ENCODE results near the gene FOXO6. TPM values are rescaled to one million over a fixed set of nuclear protein-coding genes. Genes with fewer than 3 reads are reported as not detected.

Gene FOXO6
- total and polyA plus RNA-seq, 2 donors (not counting 1 experiment from before 2014, with no cell fraction given), result under 0.01 TPM; not detected in 1

- no peak overlapping the region for H3K4me2 ChIP-seq (ENCODE audit: extremely low read depth, insufficient read depth, low read length)
- no peaks in the 10 kb centered on the region for H4K20me1 ChIP-seq (ENCODE audit: control insufficient read depth, extremely low read depth, insufficient read depth, low read length)
- TF ChIP-seq EZH2 (IDR thresholded peaks at IDR 0.05; ENCODE audit: low read length, missing control alignments), result no peak
- TF ChIP-seq, protein P1, sequence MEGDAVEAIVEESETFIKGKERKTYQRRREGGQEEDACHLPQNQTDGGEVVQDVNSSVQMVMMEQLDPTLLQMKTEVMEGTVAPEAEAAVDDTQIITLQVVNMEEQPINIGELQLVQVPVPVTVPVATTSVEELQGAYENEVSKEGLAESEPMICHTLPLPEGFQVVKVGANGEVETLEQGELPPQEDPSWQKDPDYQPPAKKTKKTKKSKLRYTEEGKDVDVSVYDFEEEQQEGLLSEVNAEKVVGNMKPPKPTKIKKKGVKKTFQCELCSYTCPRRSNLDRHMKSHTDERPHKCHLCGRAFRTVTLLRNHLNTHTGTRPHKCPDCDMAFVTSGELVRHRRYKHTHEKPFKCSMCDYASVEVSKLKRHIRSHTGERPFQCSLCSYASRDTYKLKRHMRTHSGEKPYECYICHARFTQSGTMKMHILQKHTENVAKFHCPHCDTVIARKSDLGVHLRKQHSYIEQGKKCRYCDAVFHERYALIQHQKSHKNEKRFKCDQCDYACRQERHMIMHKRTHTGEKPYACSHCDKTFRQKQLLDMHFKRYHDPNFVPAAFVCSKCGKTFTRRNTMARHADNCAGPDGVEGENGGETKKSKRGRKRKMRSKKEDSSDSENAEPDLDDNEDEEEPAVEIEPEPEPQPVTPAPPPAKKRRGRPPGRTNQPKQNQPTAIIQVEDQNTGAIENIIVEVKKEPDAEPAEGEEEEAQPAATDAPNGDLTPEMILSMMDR (conservative IDR thresholded peaks at IDR 0.05 in 1 of 2, IDR thresholded peaks at IDR 0.05 in 1 of 2; ENCODE audit: low read depth in 1 of 2, low read length in 2 of 2), result no peak
- H3K27me3 ChIP-seq (ENCODE audit: control insufficient read depth, insufficient read depth, low read length), result no peaks in the 10 kb centered on the region
- no peaks in the 10 kb centered on the region for H3K4me1 ChIP-seq (ENCODE audit: control insufficient read depth, extremely low read depth, insufficient read depth, low read length)
- H3K36me3 ChIP-seq (ENCODE audit: control insufficient read depth, insufficient read depth, low read length), result no peaks in the 10 kb centered on the region
- H2AFZ ChIP-seq (ENCODE audit: low read length), result no peak overlapping the region
- DNase-seq (ENCODE audit: low read depth in 2 of 2), result no peak
- H3K9me3 ChIP-seq (ENCODE audit: control insufficient read depth, insufficient read depth, low read depth, low read length), result no peaks in the 10 kb centered on the region
- H3K79me2 ChIP-seq (ENCODE audit: control insufficient read depth, insufficient read depth, low read length), result no peaks in the 10 kb centered on the region
- no peak overlapping the region for H3K27ac ChIP-seq (ENCODE audit: insufficient read depth, low read length)
- no peak overlapping the region for H3K4me3 ChIP-seq (replicated peaks in 1 of 4; ENCODE audit: control extremely low read depth in 1 of 4, insufficient read depth in 1 of 4, low read depth in 3 of 4, low read length in 4 of 4)
- H3K9ac ChIP-seq (ENCODE audit: insufficient read depth, low read length), result no peak overlapping the region
These were observed 19.9 kb upstream of the FOXO6 start for GRCh38 chr1:41341365-41341683.

DNA sequence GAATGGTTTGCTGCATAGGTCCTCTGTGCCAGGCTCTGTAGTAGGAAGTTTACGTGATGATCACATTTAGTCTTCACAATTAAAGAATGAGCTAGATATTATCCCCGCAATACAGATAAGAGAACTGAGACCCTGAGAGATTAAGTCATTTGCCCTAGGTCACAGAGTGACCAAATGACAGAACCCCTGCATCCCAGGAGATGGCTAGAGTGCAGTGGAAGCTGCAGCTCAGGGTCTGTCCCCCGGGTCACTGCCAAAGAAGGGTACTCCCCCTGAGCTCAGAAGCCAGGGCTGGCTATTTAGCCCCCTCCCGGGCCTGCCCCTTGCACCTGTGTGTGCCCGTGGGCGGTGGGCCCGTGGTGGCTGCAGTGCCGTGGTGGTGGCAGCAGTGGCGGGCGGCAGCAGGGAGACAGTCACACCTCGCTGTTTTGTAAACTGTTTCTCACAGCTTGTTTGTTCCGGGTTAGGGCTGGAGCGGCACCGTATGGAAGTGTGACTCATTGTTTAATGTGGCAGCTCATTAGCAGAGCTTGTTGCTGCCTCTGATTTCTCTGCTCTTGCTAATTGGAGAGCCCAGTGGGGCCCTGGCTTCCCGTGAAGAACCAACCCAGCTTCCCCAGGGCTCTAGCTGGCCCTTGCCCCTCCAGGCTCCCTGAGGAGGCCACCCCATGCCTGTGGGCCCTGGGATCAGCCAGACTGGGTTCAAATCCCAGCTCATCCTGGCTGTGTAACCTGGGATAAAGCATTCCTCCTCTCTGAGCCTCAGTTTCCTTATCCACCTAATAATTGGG, 19.3 kb upstream of the FOXO6 start:
- H3K4me1 ChIP-seq (ENCODE audit: control insufficient read depth, extremely low read depth, insufficient read depth, low read length), result no peaks in the 10 kb centered on the region
- H2AFZ ChIP-seq (ENCODE audit: low read length), result no peak overlapping the region
- no peak for TF ChIP-seq EZH2 (IDR thresholded peaks at IDR 0.05; ENCODE audit: low read length, missing control alignments)
- TF ChIP-seq, protein P1 (conservative IDR thresholded peaks at IDR 0.05 in 1 of 2, IDR thresholded peaks at IDR 0.05 in 1 of 2; ENCODE audit: low read depth in 1 of 2, low read length in 2 of 2), result no peak
- H3K36me3 ChIP-seq (ENCODE audit: control insufficient read depth, insufficient read depth, low read length), result no peaks in the 10 kb centered on the region
- no peak overlapping the region for H3K9ac ChIP-seq (ENCODE audit: insufficient read depth, low read length)
- no peak overlapping the region for H3K27ac ChIP-seq (ENCODE audit: insufficient read depth, low read length)
- H4K20me1 ChIP-seq (ENCODE audit: control insufficient read depth, extremely low read depth, insufficient read depth, low read length), result no peaks in the 10 kb centered on the region
- H3K27me3 ChIP-seq (ENCODE audit: control insufficient read depth, insufficient read depth, low read length), result no peaks in the 10 kb centered on the region
- no peak overlapping the region for H3K4me2 ChIP-seq (ENCODE audit: extremely low read depth, insufficient read depth, low read length)
- H3K9me3 ChIP-seq (ENCODE audit: control insufficient read depth, insufficient read depth, low read depth, low read length), result no peaks in the 10 kb centered on the region
- peak in 1 of 2 donors; percentile 32 for DNase-seq (ENCODE audit: low read depth in 2 of 2)
- H3K4me3 ChIP-seq (replicated peaks in 1 of 4; ENCODE audit: control extremely low read depth in 1 of 4, insufficient read depth in 1 of 4, low read depth in 3 of 4, low read length in 4 of 4), result no peak overlapping the region
- H3K79me2 ChIP-seq (ENCODE audit: control insufficient read depth, insufficient read depth, low read length), result no peaks in the 10 kb centered on the region

- TF ChIP-seq, protein P1 (conservative IDR thresholded peaks at IDR 0.05 in 1 of 2, IDR thresholded peaks at IDR 0.05 in 1 of 2; ENCODE audit: low read depth in 1 of 2, low read length in 2 of 2), result no peak
- TF ChIP-seq EZH2 (IDR thresholded peaks at IDR 0.05; ENCODE audit: low read length, missing control alignments), result no peak
- H3K27me3 ChIP-seq (ENCODE audit: control insufficient read depth, insufficient read depth, low read length), result no peaks in the 10 kb centered on the region
- no peaks in the 10 kb centered on the region for H3K36me3 ChIP-seq (ENCODE audit: control insufficient read depth, insufficient read depth, low read length)
- H4K20me1 ChIP-seq (ENCODE audit: control insufficient read depth, extremely low read depth, insufficient read depth, low read length), result no peaks in the 10 kb centered on the region
- no peak overlapping the region for H3K27ac ChIP-seq (ENCODE audit: insufficient read depth, low read length)
- H3K9ac ChIP-seq (ENCODE audit: insufficient read depth, low read length), result no peak overlapping the region
- no peaks in the 10 kb centered on the region for H3K9me3 ChIP-seq (ENCODE audit: control insufficient read depth, insufficient read depth, low read depth, low read length)
- H2AFZ ChIP-seq (ENCODE audit: low read length), result no peak overlapping the region
- H3K4me1 ChIP-seq (ENCODE audit: control insufficient read depth, extremely low read depth, insufficient read depth, low read length), result no peaks in the 10 kb centered on the region
- DNase-seq (ENCODE audit: low read depth in 2 of 2), result no peak
- H3K4me3 ChIP-seq (replicated peaks in 1 of 4; ENCODE audit: control extremely low read depth in 1 of 4, insufficient read depth in 1 of 4, low read depth in 3 of 4, low read length in 4 of 4), result no peak overlapping the region
- no peaks in the 10 kb centered on the region for H3K79me2 ChIP-seq (ENCODE audit: control insufficient read depth, insufficient read depth, low read length)
- H3K4me2 ChIP-seq (ENCODE audit: extremely low read depth, insufficient read depth, low read length), result no peak overlapping the region
These were observed 18.4 kb upstream of the FOXO6 start for GRCh38 chr1:41342774-41343355.

Data from fibroblast of lung (primary cell).